Mesenchymal stem cell (in vitro differentiated cells and primary cell): ENCODE measurements around the gene SLC6A12.

Experiments
- DNase-seq: peaks from one replicate; pipeline ENCODE4 v3.0.0-alpha.2; 2013
- H2AFZ ChIP-seq: one replicate; pipeline ENCODE4 v1.6.1; 2013; ENCODE audit warnings: low read depth, mild to moderate bottlenecking, control low read depth, inconsistent platforms, low read length, moderate library complexity
- H2AK5ac ChIP-seq: 2 replicates; pipeline ENCODE4 v1.6.1; 2013; ENCODE audit warnings: low read length, moderate library complexity, mild to moderate bottlenecking, inconsistent platforms; ENCODE audit not compliant: severe bottlenecking
- H2BK120ac ChIP-seq: one replicate; pipeline ENCODE4 v1.6.1; 2013; ENCODE audit warnings: low read depth, mild to moderate bottlenecking, inconsistent platforms, low read length, moderate library complexity
- H2BK12ac ChIP-seq, 2 experiments: one replicate each; pipeline ENCODE4 v1.6.1; 2013; ENCODE audit warnings: inconsistent platforms in 2 of 2, low read length in 2 of 2, mild to moderate bottlenecking in 2 of 2, moderate library complexity in 2 of 2, control low read depth in 1 of 2
- H2BK15ac ChIP-seq: one replicate; pipeline ENCODE4 v1.6.1; 2013; ENCODE audit warnings: mild to moderate bottlenecking, low read depth, inconsistent platforms; ENCODE audit not compliant: poor library complexity, severe bottlenecking
- H2BK5ac ChIP-seq: 2 replicates; pipeline ENCODE4 v1.6.1; 2013; ENCODE audit warnings: low read depth, mild to moderate bottlenecking, low read length, control low read depth, inconsistent platforms; ENCODE audit not compliant: poor library complexity, severe bottlenecking
- H3K14ac ChIP-seq, 2 experiments: one replicate each; pipeline ENCODE4 v1.6.1; 2013; ENCODE audit warnings: inconsistent platforms in 2 of 2, low read length in 2 of 2, control low read depth in 1 of 2, mild to moderate bottlenecking in 1 of 2, moderate library complexity in 1 of 2
- H3K18ac ChIP-seq, 2 experiments: one replicate each; pipeline ENCODE4 v1.6.1; 2013; ENCODE audit warnings: inconsistent platforms in 2 of 2, low read length in 2 of 2, control low read depth in 1 of 2, low read depth in 1 of 2, mild to moderate bottlenecking in 1 of 2
- H3K23ac ChIP-seq, 2 experiments: one replicate each; pipeline ENCODE4 v1.6.1; 2013; ENCODE audit warnings: inconsistent platforms in 2 of 2, low read length in 2 of 2, mild to moderate bottlenecking in 2 of 2, moderate library complexity in 2 of 2, control low read depth in 1 of 2
- H3K27ac ChIP-seq: 2 replicates; pipeline ENCODE4 v1.5.1; 2013; ENCODE audit warnings: mild to moderate bottlenecking, moderate library complexity, low read length, control low read depth, inconsistent platforms; ENCODE audit not compliant: poor library complexity, severe bottlenecking
- H3K27me3 ChIP-seq, 2 experiments: 2 replicates each; pipeline versions ENCODE4 v1.6.1 to v1.7.0; 2013; ENCODE audit warnings: low read length in 2 of 2, mild to moderate bottlenecking in 2 of 2, moderate library complexity in 2 of 2, control low read depth in 1 of 2, inconsistent platforms in 1 of 2; ENCODE audit not compliant: control insufficient read depth in 1 of 2, insufficient read depth in 1 of 2
- H3K36me3 ChIP-seq, 2 experiments: 2 replicates each; pipeline versions ENCODE4 v1.6.1 to v1.7.0; 2013; ENCODE audit warnings: low read length in 2 of 2, control low read depth in 1 of 2, inconsistent platforms in 1 of 2, low read depth in 1 of 2, mild to moderate bottlenecking in 1 of 2; ENCODE audit not compliant: insufficient read depth in 2 of 2, control insufficient read depth in 1 of 2
- H3K4ac ChIP-seq, 2 experiments: one replicate each; pipeline ENCODE4 v1.6.1; 2013; ENCODE audit warnings: inconsistent platforms in 2 of 2, low read length in 2 of 2, mild to moderate bottlenecking in 2 of 2, moderate library complexity in 2 of 2, control low read depth in 1 of 2, low read depth in 1 of 2
- H3K4me1 ChIP-seq: 2 replicates; pipeline ENCODE4 v1.6.1; 2013; ENCODE audit warnings: low read depth, low read length, control low read depth; ENCODE audit not compliant: control insufficient read depth, insufficient read depth
- H3K4me2 ChIP-seq: 2 replicates; pipeline ENCODE4 v1.6.1; 2013; ENCODE audit warnings: low read length, mild to moderate bottlenecking, inconsistent platforms; ENCODE audit not compliant: poor library complexity, severe bottlenecking
- H3K4me3 ChIP-seq, 2 experiments: 2 replicates each; pipeline versions ENCODE4 v1.5.1 to v1.7.0; 2013; ENCODE audit warnings: low read length in 2 of 2, mild to moderate bottlenecking in 2 of 2, control low read depth in 1 of 2, low read depth in 1 of 2; ENCODE audit not compliant: insufficient read depth in 1 of 2
- H3K79me1 ChIP-seq: replicated peaks from 2 replicates; pipeline ENCODE4 v1.6.1; 2013; ENCODE audit warnings: mild to moderate bottlenecking, control low read depth, low read length, inconsistent platforms; ENCODE audit not compliant: poor library complexity, severe bottlenecking
- H3K9ac ChIP-seq: 2 replicates; pipeline ENCODE4 v1.7.0; 2013; ENCODE audit warnings: mild to moderate bottlenecking, low read length, moderate library complexity
- H3K9me3 ChIP-seq: 2 replicates; pipeline ENCODE4 v1.7.0; 2013; ENCODE audit warnings: mild to moderate bottlenecking, low read length; ENCODE audit not compliant: control insufficient read depth
- H4K8ac ChIP-seq: one replicate; pipeline ENCODE4 v1.6.1; 2013; ENCODE audit warnings: inconsistent platforms, mild to moderate bottlenecking, low read length, moderate library complexity
- H4K91ac ChIP-seq: one replicate; pipeline ENCODE4 v1.6.1; 2013; ENCODE audit warnings: mild to moderate bottlenecking, low read length, inconsistent platforms
- WGBS: methylation state at CpG from one replicate; pipeline ENCODE4 v1.1.7; 2013; ENCODE audit warnings: mixed read lengths; 5-methylcytosine and 5-hydroxymethylcytosine counted together

SLC6A12 gene

GRCh38 chr12:232731-233614, 19.0 kb upstream of the SLC6A12 start:
- Histone ChIP-seq H2AK5ac (no peak overlapping the region), H3K14ac (no peak overlapping the region), H2BK120ac (no peak overlapping the region), H3K18ac (no peak overlapping the region), H3K9me3 (peaks cover 13% of the 10 kb centered on the region), H3K27ac (no peak overlapping the region), H4K8ac (no peak overlapping the region), H3K4me3 (no peak overlapping the region), H3K23ac (no peak overlapping the region), H3K4me1 (no peaks in the 10 kb centered on the region), H3K9ac (no peak overlapping the region), H2BK12ac (no peak overlapping the region), H3K27me3 (peaks cover 48 to 59% of the 10 kb centered on the region in 2 experiments), H4K91ac (no peak overlapping the region), H3K4ac (no peak overlapping the region), H2BK5ac (no peak overlapping the region), H3K79me1 (no peaks in the 10 kb centered on the region), H2AFZ (no peak overlapping the region), H2BK15ac (no peak overlapping the region), H3K4me2 (no peak overlapping the region), H3K36me3 (no peaks in the 10 kb centered on the region)
- no peak for DNase-seq
- 65% methylated on average over 19 of the region's 19 CpGs for WGBS

- H2BK15ac ChIP-seq: no peak overlapping the region
- H2BK5ac ChIP-seq: no peak overlapping the region
- H3K14ac ChIP-seq: no peak overlapping the region
- no peak overlapping the region for H3K4ac ChIP-seq
- H3K4me2 ChIP-seq: no peak overlapping the region
- H3K4me3 ChIP-seq: no peak overlapping the region
- DNase-seq: no peak
- H3K9ac ChIP-seq: no peak overlapping the region
- no peak overlapping the region for H2BK12ac ChIP-seq
- H2BK120ac ChIP-seq: no peak overlapping the region
- no peaks in the 10 kb centered on the region for H3K36me3 ChIP-seq
- H3K79me1 ChIP-seq: no peaks in the 10 kb centered on the region
- no peaks in the 10 kb centered on the region for H3K9me3 ChIP-seq
- H2AFZ ChIP-seq: no peak overlapping the region
- H3K18ac ChIP-seq: no peak overlapping the region
- no peak overlapping the region for H3K23ac ChIP-seq
- H4K91ac ChIP-seq: no peak overlapping the region
- no peak overlapping the region for H2AK5ac ChIP-seq
- WGBS: 69% methylated on average over 14 of the region's 14 CpGs
- H4K8ac ChIP-seq: no peak overlapping the region
- H3K27me3 ChIP-seq: peaks cover 67 to 76% of the 10 kb centered on the region in 2 experiments
- no peaks in the 10 kb centered on the region for H3K4me1 ChIP-seq
- H3K27ac ChIP-seq: no peak overlapping the region
These were observed 17.1 kb upstream of the SLC6A12 start for GRCh38 chr12:230925-231671.

- Histone ChIP-seq H3K4me2 (no peak overlapping the region), H3K23ac (no peak overlapping the region), H4K91ac (no peak overlapping the region), H3K4me1 (no peaks in the 10 kb centered on the region), H2AFZ (no peak overlapping the region), H3K18ac (no peak overlapping the region), H3K36me3 (no peaks in the 10 kb centered on the region), H3K79me1 (no peaks in the 10 kb centered on the region), H3K14ac (no peak overlapping the region), H3K4ac (no peak overlapping the region), H3K9ac (no peak overlapping the region), H3K9me3 (no peaks in the 10 kb centered on the region), H2BK15ac (no peak overlapping the region), H3K27ac (no peak overlapping the region), H2BK12ac (no peak overlapping the region), H2BK5ac (no peak overlapping the region), H2AK5ac (no peak overlapping the region), H3K4me3 (no peak overlapping the region), H3K27me3 (peaks cover 68 to 86% of the 10 kb centered on the region in 2 experiments), H2BK120ac (no peak overlapping the region), H4K8ac (no peak overlapping the region)
- DNase-seq: no peak
- 82% methylated on average over 26 of the region's 26 CpGs for WGBS
These were observed 15.7 kb upstream of the SLC6A12 start for GRCh38 chr12:229441-230191.

- H3K27ac ChIP-seq: no peak overlapping the region
- no peak overlapping the region for H3K4me3 ChIP-seq
- H4K91ac ChIP-seq: no peak overlapping the region
- no peak for DNase-seq
- no peak overlapping the region for H3K4ac ChIP-seq
- no peak overlapping the region for H2BK12ac ChIP-seq
- H3K23ac ChIP-seq: no peak overlapping the region
- H2BK5ac ChIP-seq: no peak overlapping the region
- H4K8ac ChIP-seq: no peak overlapping the region
- H3K18ac ChIP-seq: no peak overlapping the region
- no peak overlapping the region for H3K4me2 ChIP-seq
- H3K9ac ChIP-seq: no peak overlapping the region
- peaks cover 69 to 93% of the 10 kb centered on the region in 2 experiments for H3K27me3 ChIP-seq
- WGBS: 87% methylated on average over 3 of the region's 3 CpGs
- no peaks in the 10 kb centered on the region for H3K79me1 ChIP-seq
- H2BK15ac ChIP-seq: no peak overlapping the region
- no peaks in the 10 kb centered on the region for H3K9me3 ChIP-seq
- H2BK120ac ChIP-seq: no peak overlapping the region
- H2AK5ac ChIP-seq: no peak overlapping the region
- H3K14ac ChIP-seq: no peak overlapping the region
- no peaks in the 10 kb centered on the region for H3K4me1 ChIP-seq
- no peak overlapping the region for H2AFZ ChIP-seq
- H3K36me3 ChIP-seq: no peaks in the 10 kb centered on the region
These were observed 14.9 kb upstream of the SLC6A12 start for GRCh38 chr12:228846-229200.
